HUES6 (cell line): Measurements from ENCODE around the gene CD6.
A peak's percentile ranks its signal among the peaks of the same experiment; 100 is the strongest.

ENCODE experiments used
- H3K27ac ChIP-seq: 2 replicates; pipeline ENCODE4 v1.7.0; 2013; ENCODE audit warnings: low read depth, mild to moderate bottlenecking, low read length, inconsistent platforms
- H3K27me3 ChIP-seq: 2 replicates; pipeline ENCODE4 v1.6.1; 2013; ENCODE audit warnings: low read length; ENCODE audit not compliant: control insufficient read depth, insufficient read depth
- H3K36me3 ChIP-seq: 2 replicates; pipeline ENCODE4 v1.6.1; 2013; ENCODE audit warnings: low read length; ENCODE audit not compliant: control insufficient read depth, insufficient read depth
- H3K4me1 ChIP-seq: 2 replicates; pipeline ENCODE4 v1.6.1; 2013; ENCODE audit warnings: low read length; ENCODE audit not compliant: control insufficient read depth, insufficient read depth
- H3K4me3 ChIP-seq: 2 replicates; pipeline ENCODE4 v1.5.1; 2013; ENCODE audit warnings: low read depth, low read length
- H3K9ac ChIP-seq: one replicate; pipeline ENCODE4 v1.6.1; 2013; ENCODE audit warnings: mild to moderate bottlenecking, low read length
- H3K9me3 ChIP-seq: 2 replicates; pipeline ENCODE4 v1.6.1; 2013; ENCODE audit warnings: low read depth, low read length; ENCODE audit not compliant: control insufficient read depth, insufficient read depth

Gene CD6

DNA sequence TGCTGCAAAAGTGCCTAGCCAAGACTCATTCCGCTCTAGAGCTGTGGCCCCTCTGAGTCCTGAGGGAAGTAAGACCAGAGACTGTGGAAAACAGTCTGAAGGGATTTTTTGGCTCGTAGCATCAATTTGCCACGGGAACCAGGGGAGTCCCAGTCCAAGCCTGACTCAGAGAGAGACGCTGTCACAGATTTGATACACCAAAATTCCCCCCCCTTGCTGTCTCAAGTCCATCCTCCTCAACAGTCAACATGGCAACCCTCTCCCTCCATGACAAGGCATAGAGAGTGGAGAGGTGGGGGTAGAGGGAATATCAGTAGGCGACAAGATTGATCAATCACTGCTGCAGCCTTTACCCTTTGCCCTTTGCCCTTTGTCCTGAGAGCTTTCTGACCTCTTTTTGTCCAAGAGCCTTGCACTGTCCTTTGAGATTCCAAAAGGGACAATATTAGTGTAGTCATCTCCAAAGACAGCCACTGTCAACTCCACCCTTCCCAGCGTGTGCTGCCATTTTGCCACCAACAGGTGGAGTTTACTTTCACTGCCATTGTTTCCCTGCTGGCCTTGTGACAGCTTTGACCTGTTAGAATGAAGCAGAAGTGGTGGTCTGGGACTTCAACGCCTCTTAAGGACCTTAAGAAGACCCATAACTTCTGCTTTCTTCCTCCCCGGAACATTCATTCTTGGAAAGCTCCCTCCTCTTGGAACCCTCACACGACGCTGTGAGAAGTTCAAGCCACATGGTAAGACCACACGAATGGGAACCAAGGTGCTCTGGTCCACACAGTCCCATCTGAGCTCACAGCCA, 26.8 kb upstream of the CD6 start:
- Histone ChIP-seq H3K4me1 (peaks cover 9% of the 10 kb centered on the region; the same call in 1 of the 2 replicates), H3K27ac (no peak overlapping the region), H3K36me3 (no peaks in the 10 kb centered on the region), H3K9ac (no peak overlapping the region), H3K4me3 (no peak overlapping the region), H3K9me3 (no peaks in the 10 kb centered on the region), H3K27me3 (peaks cover 7% of the 10 kb centered on the region)

- Histone ChIP-seq H3K9ac (no peak overlapping the region), H3K4me1 (peaks cover 9% of the 10 kb centered on the region; the same call in 1 of the 2 replicates), H3K4me3 (no peak overlapping the region), H3K27me3 (peaks cover 13% of the 10 kb centered on the region), H3K36me3 (no peaks in the 10 kb centered on the region), H3K27ac (no peak overlapping the region), H3K9me3 (no peaks in the 10 kb centered on the region)
Measured at GRCh38 chr11:60945295-60945667, 26.2 kb upstream of the CD6 start.

GRCh38 chr11:60946601-60947264, 24.7 kb upstream of the CD6 start:
- Histone ChIP-seq H3K27me3 (peaks cover 28% of the 10 kb centered on the region), H3K9ac (no peak overlapping the region), H3K4me3 (no peak overlapping the region), H3K27ac (no peak overlapping the region), H3K4me1 (peaks cover 13% of the 10 kb centered on the region; the same call in 1 of the 2 replicates), H3K9me3 (no peaks in the 10 kb centered on the region), H3K36me3 (no peaks in the 10 kb centered on the region)

DNA sequence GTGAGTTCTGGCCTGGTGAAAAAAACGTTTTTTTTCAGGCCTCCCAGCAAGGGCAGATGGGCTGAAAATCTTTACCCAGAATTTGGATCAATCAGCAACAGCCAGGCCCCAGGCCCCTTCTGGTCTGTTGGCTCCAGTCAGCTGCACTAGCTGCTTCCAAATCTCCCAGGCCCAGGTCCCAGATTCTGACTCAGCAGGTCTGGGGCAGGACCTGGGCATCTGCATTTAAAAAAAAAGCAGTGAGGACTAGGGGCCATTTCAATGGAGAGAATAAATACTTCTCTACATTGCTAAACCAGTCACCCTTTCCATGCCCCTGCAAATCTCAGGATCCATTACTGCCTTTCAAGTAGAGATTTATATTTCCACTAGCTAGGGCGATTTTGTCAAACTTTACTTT, 23.8 kb upstream of the CD6 start:
- no peaks in the 10 kb centered on the region for H3K36me3 ChIP-seq
- H3K27me3 ChIP-seq = peaks cover 37% of the 10 kb centered on the region
- no peak overlapping the region for H3K27ac ChIP-seq
- no peak overlapping the region for H3K4me3 ChIP-seq
- no peak overlapping the region for H3K9ac ChIP-seq
- H3K9me3 ChIP-seq = no peaks in the 10 kb centered on the region
- H3K4me1 ChIP-seq = peaks cover 20% of the 10 kb centered on the region

GRCh38 chr11:60948250-60948649, 23.2 kb upstream of the CD6 start:
- Histone ChIP-seq H3K27ac (no peak overlapping the region), H3K9me3 (no peaks in the 10 kb centered on the region), H3K9ac (no peak overlapping the region), H3K4me3 (no peak overlapping the region), H3K4me1 (peaks cover 22% of the 10 kb centered on the region), H3K27me3 (peaks cover 41% of the 10 kb centered on the region), H3K36me3 (no peaks in the 10 kb centered on the region)

DNA sequence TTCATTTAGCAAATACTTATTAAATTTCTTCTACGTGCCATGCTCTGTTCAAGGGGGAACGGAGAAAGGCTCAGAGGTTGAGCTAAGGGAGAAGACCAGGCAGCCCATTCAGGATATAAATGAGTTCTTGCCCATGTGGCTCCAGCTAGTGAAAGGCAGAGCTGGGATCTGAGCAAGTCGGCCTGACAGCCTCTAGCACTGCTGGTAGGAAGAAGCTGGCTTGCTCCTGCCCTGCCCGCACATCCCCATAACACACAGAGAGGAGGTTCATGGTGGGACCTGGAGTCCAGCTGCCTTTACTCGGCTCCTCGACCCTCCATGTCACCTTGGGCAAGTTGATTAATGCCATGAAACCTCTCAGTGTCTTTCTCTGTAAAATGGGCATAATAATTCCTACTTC, 21.5 kb upstream of the CD6 start:
- H3K9ac ChIP-seq = no peak overlapping the region
- H3K27me3 ChIP-seq = peaks cover 45% of the 10 kb centered on the region
- no peak overlapping the region for H3K4me3 ChIP-seq
- H3K4me1 ChIP-seq = peaks cover 22% of the 10 kb centered on the region
- no peaks in the 10 kb centered on the region for H3K9me3 ChIP-seq
- H3K36me3 ChIP-seq = no peaks in the 10 kb centered on the region
- no peak overlapping the region for H3K27ac ChIP-seq

- Histone ChIP-seq H3K27ac (no peak overlapping the region), H3K9me3 (no peaks in the 10 kb centered on the region), H3K4me3 (peak overlapping the region; percentile 70), H3K27me3 (peaks cover 41% of the 10 kb centered on the region), H3K9ac (no peak overlapping the region), H3K36me3 (no peaks in the 10 kb centered on the region), H3K4me1 (peaks cover 22% of the 10 kb centered on the region)
Measured at GRCh38 chr11:60950933-60951605, 20.4 kb upstream of the CD6 start.

GRCh38 chr11:60951606-60951903, 19.9 kb upstream of the CD6 start:
- Histone ChIP-seq H3K36me3 (no peaks in the 10 kb centered on the region), H3K27ac (no peak overlapping the region)

DNA sequence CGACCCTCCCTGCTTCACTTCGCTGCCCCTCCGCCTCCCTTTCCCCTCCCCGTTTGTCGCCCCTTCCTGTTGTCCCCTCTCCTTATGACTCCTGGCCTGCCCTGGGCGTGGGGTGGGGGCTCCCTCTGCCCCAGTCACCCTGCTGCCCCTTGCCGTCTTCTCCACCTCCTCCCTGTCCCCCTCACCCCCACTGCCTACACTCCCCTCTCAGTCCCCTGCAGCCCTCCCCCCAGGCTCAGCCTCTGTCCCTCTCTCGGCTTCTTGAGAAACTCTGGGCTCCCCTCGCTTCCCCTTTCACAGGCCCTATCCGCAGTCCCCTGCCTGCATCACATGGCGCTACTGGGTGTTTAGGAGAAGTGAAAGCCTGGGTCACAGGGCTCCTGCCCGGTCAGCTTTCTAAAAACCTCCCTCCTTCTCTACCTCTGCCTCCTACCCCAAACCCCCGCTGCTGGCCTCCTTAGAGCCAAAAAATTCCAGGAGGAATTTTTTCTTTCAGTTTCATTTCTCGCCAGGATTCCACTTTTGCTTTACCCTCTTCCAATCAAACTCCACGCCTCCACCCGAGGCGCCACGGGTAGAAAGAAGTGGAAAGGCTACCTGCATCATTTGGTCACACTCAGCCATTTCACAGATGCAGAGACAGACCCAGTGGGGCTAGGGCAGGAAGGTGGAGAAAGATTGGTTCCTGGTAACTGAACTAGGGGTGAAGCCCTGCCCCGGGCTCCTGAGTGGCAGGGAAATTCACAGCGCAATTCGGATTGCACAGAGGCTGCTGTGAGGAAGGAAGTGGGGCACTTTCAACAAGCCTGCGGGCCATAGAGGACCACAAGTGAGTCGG, 19.4 kb upstream of the CD6 start, which contains the start of gene SLC15A3:
Gene SLC15A3, minus strand, starts transcription at position 273 of the 838 bp plus-strand sequence. CDS start 625 bp downstream, outside the sequence.
- Histone ChIP-seq H3K9ac (peak within 1 kb of the TSS; percentile 45), H3K4me1 (peaks cover 22% of the 10 kb centered on the region), H3K27me3 (peaks cover 41% of the 10 kb centered on the region), H3K27ac (no peak within 1 kb of the TSS), H3K4me3 (peak within 1 kb of the TSS; percentile 70), H3K36me3 (no peaks in the 10 kb centered on the region), H3K9me3 (no peaks in the 10 kb centered on the region)

More at GRCh38 chr11:60951606-60951903, 19.9 kb upstream of the CD6 start:
- Histone ChIP-seq H3K4me3 (peak overlapping the region; percentile 70), H3K27me3 (peaks cover 41% of the 10 kb centered on the region), H3K9ac (peak overlapping the region; percentile 45), H3K4me1 (peaks cover 22% of the 10 kb centered on the region), H3K9me3 (no peaks in the 10 kb centered on the region)

DNA sequence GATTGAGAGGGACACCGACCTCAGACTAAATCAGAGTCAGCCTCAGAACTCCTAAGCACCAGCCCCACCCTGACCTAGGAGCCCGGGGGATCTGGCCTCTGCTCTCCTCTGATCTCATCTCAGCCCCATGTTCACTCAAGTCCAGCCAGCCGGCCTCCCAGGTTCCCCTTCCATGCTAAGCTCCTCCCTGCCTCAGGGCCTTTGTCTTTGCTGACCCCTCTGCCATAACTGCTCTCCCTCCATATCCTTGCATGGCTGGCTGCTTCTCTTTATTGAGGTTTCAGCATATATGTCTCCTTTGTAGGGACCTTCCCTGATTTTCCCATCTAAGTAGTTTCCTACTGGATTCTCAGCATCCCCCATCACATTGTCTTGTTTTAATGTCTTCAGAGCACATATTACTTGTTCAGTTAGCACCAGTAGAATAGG, 18.7 kb upstream of the CD6 start:
- Histone ChIP-seq H3K9ac (no peak overlapping the region), H3K27me3 (peaks cover 41% of the 10 kb centered on the region), H3K4me1 (peaks cover 18% of the 10 kb centered on the region), H3K4me3 (peak overlapping the region; percentile 70; the same call in 1 of the 2 replicates), H3K36me3 (no peaks in the 10 kb centered on the region), H3K9me3 (no peaks in the 10 kb centered on the region), H3K27ac (no peak overlapping the region)
